Stimulated activated CD4-positive, alpha-beta T cell treated with anti-CD3 and anti-CD28 coated beads, Interleukin-2, amount 100 ng/mL, for 24 hours (primary cell): ENCODE results near the gene SNX21.
A peak's percentile ranks its signal among the peaks of the same experiment; 100 is the strongest.
"Not testable (repeated sequence)": the region's sequence is repeated elsewhere in the genome, so short reads cannot be mapped to it uniquely, and the experiment has no call there.

Experiments used
- DNase-seq, 2 donors: peaks; one replicate each; pipeline ENCODE4 v3.0.0-alpha.2; 2020

The SNX21 gene

DNA sequence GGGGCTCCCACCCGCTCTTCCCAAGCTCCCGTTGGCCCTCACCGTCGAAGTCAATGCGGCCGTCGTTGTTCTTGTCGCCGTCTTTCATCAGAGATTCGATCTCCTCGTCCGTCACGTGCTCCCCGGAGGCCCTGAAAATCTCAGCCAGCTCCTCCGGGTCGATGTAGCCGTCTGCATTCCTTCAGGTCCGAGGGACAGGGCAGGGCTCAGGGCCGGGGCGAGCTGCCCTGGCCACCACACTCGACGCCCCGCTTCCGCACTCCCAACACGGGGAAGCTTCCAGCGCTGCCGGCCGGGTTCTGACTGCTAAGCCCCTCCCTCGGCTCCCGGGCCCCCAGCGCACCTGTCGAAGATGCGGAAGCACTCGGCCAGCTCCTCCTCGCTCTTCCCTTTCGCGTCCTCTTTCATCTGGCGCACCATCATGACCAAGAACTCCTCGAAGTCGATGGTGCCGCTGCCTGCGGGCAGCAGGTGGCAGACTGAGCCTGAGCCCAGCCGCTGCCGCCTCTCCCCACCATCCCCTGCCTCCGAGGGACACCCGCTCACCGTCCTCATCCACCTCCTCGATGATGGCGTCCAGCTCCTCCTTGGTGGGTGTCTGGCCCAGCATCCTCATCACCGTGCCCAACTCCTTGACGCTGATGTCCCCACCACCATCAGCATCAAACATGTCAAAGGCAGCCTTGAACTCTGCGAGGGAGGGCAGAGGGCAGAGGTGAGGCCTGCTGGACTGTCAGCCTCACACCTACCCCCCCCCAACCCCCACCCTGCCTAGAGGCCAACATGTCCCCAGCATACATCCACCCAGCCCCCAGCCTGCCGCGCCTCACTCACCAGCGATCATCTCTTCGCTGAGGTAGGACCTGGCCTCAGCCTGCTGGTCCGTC, 9.4 kb upstream of the SNX21 start:
- DNase-seq = peak; percentile 52 to 57

DNA sequence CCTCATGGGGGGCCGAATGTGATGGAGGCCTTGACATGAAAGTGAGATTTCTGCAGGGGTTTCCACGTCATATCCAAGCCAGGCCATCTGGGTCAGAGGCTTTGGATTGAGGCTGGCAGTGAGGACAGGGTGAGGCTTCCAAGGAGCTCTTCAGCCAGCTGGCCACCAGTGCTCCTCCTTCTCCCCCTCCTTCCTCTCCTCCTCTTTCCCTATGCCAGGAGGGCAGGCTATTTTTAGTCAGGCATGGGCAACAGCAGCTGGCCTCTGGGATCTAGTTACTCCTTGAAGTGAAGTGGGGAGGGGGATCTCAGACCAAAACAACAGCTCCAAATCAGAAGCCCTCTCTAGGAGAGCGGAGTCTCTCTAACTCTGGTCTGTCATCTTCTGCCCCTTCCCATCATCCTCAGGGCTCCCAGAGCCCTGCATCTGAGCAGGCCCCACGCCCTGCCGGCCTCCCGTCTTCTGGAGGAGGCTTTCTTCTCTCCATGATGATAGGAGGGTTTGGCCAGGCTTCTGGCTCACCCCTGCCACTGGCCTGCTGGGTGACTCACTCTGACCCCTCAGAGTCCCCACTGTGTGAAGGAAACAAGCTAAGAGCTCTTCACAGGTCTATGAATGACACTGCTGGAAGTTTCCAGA, 7.1 kb upstream of the SNX21 start:
- DNase-seq = no peak

GRCh38 chr20:45827030-45827652, 6.5 kb upstream of the SNX21 start, which contains the start of gene TNNC2:
Gene TNNC2, minus strand, starts transcription at chr20:45827312. Its CDS starts 64 bp downstream, at chr20:45827248.
- DNase-seq = no peak

GRCh38 chr20:45827712-45828111, 5.9 kb upstream of the SNX21 start:
- DNase-seq = no peak

GRCh38 chr20:45828589-45828988, 5.0 kb upstream of the SNX21 start:
- no peak for DNase-seq

- not testable (repeated sequence) for DNase-seq
Observed at GRCh38 chr20:45829673-45830106, 3.9 kb upstream of the SNX21 start.

GRCh38 chr20:45832619-45833018, 980 bp upstream of the SNX21 start:
- DNase-seq = no peak

DNA sequence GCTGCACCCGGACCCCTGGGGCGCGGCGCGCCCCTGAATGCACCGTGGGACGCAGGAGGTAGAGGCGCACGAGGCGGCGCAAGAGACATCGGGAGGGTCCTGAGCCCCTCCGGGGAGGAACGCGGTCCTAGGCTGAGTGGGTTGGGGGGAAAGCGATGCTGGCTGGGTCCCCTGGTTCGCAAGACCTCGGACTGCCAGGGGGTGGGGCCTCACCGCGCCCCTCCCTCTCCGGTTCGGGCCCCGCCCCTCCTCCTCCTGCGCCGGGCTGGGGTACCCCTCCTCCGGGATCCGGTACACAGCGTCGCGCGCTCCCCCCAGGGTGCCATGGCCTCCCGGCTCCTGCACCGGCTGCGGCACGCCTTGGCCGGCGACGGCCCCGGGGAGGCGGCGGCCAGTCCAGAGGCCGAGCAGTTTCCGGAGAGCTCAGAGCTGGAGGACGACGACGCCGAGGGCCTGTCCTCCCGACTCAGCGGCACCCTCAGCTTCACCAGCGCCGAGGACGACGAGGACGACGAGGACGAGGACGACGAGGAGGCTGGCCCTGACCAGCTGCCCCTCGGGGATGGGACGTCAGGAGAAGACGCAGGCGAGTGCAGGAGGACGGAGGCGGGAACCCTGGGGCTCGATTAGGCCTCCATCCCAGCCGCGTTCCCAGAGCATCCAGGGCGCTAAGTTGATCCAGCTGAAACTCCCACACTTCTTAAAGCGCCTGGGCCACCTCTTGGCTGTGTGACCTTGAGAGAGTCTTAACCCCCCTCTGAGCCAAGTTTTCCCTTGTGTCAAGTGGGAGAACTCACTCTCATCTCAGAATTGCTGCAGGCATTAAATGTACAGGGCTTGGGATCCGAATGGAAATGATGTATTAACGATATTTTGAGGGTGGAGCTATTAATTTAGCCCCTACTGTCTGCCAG, 541 bp downstream of the SNX21 start:
- DNase-seq = peak; percentile 50 to 62

DNA sequence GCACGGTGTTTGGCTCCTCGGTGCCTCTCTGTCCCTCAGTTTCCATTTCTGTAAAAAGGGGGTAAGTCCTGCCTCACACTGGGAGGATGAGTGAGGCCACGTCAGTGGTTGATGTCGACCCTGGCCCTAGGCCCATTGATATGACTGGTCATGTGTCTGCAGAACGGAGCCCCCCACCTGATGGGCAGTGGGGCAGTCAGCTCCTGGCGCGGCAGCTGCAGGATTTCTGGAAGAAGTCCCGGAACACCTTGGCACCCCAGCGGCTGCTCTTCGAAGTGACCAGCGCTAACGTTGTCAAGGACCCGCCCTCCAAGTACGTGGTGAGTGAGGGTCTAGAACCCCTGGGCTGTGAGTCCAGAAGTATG, 1.2 kb downstream of the SNX21 start:
- DNase-seq = no peak

DNA sequence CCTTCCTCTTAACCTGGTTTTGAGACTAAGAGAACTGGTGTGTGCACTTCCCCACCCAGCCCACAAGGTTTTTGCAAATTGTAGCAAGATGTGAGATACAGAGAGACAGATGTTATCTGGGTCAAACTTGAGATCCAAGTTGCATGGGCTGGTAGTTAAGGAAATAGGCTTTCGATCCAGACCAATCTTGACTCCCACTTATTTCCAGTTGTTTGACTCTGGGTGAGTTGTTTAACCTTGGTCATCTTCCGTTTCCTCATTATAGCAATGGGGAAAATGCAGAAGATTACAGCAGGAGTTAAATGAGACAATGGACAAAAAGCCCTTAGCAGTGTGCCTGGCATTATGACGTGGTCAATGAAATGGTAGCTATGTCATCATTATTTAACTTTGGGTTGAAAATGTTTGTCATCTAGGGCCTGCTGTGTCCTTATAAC, 1.7 kb downstream of the SNX21 start:
- DNase-seq = no peak

DNA sequence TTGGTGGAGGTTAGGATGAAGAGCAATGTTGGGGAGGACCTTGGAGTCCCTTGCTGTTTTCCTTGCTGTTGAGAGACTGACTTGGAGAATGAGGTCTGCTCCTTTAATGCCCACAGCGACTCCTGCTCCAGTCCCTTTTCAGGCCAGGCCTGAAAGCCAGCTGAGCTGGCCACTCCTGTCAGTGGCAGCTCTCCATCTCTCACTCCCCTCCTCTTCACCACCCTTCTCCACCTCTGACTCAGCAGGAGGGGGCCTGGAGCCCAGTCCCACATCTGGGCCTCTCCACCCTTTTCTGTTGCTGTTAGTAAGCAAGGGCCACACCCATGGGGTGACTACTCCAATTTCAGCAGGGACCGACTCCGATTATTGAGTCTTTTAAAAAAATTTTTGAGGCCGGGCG, 2.2 kb downstream of the SNX21 start:
- no peak for DNase-seq

GRCh38 chr20:45836841-45837240, 3.2 kb downstream of the SNX21 start:
- no peak for DNase-seq

DNA sequence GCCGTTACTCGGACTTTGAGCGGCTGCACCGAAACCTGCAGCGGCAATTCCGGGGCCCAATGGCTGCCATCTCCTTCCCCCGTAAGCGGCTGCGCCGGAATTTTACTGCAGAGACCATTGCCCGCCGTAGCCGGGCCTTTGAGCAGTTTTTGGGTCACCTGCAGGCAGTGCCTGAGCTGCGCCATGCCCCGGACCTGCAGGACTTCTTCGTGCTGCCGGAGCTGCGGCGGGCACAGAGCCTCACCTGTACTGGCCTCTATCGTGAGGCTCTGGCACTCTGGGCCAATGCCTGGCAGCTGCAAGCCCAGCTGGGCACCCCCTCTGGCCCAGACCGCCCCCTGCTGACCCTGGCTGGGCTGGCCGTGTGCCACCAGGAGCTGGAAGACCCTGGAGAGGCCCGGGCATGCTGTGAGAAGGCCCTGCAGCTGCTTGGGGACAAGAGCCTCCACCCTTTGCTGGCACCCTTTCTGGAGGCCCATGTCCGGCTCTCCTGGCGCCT, 7.2 kb downstream of the SNX21 start:
- no peak for DNase-seq

DNA sequence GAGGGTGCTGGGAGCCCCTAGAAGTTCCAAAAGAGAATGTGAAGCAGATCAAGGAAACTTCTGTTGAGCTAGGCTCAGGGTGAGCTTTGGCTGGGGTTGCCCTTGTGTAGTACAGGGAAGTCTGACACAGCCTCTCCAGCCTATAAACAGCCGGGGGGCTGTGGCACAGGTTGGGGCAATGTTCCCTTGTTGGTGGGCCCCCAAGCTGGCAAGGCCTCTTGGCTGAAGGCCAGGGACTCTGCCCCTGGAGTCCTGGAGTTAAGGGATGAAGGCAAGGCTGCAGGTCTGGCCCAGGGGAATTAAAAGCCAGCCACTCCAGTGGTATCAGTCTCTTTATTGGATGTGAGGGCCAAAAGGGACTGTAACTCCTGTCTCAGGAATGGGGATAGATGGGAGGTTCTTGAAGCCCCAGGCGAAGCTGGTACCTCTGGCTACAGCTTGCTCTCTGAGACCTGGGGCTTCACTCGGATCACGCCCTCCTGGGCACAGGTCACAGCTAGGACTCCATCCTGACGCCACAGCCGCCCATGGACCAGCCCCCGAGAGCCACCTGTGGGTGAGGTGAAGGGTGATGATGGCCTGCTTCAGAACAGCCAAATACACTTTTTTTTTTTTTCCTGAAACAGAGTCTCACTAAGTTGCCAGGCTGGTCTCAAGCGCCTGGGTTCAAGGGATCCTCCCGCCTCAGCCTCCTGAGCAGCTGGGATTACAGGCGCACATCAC, 8.0 kb downstream of the SNX21 start:
- no peak for DNase-seq

DNA sequence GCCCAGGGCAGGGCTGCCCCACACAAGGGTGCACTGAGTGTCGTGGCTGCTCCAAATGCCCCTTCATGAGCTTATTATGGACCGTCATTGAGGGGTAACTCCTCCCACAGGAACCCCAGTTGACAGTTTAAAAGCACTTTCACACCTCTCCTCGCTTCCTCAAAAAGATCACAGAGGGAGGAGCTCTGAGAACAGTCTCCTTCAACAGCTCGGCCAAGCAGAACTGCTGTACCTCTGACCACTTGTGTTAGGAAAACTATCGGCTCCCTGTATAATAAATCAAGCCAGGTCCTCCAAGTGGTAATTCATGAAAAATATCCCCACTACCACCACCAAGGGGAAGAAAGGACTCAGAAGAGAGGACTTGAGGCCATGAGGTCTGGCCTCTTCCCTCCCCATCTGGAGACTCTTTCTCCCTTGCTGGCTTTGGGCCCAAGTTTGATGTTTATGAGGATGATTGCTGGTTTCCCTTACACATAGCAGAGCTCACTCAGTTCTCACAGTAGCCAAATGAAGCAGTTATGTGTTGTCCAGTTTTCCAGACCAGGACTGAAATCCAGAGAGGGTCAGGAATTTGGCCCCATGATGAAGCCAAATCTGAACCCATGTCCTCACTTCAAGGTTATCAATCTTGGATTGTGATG, 8.7 kb downstream of the SNX21 start:
- no peak for DNase-seq

GRCh38 chr20:45843506-45843905, 9.9 kb downstream of the SNX21 start:
- no peak for DNase-seq

- DNase-seq = no peak
Observed at GRCh38 chr20:45845452-45845851, 11.9 kb downstream of the SNX21 start.

DNA sequence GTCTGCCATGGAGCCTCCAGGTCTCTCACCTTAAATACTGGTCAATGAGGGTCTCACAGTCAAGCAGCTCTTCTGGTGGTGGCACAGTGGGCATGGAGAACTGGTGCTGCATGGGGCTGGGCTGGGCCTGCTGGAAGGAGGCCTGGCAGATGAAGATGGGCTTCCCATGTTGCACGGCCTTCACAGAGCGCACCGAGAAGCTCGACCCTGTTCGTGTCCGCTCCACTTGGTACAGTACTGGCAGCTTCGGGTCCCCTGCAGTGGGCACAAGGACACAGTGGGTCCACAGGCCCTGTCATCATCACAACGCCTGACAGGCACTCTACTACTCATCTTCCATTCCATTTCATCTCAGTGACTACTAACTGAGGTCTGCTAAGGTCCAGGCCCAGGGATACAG, 14.8 kb downstream of the SNX21 start:
- DNase-seq = no peak

- no peak for DNase-seq
Observed at GRCh38 chr20:45848969-45849582, 15.5 kb downstream of the SNX21 start.

GRCh38 chr20:45850238-45850637, 16.6 kb downstream of the SNX21 start:
- no peak for DNase-seq

- DNase-seq = no peak
Observed at GRCh38 chr20:45850926-45851325, 17.3 kb downstream of the SNX21 start.
